ENCODE results near the gene CHMP4A.

The CHMP4A gene

GRCh38 chr14:24212924-24213865 lies at the start of gene CHMP4A:
Gene CHMP4A, minus strand, starts transcription at chr14:24213488. Its CDS starts 49 bp downstream, at chr14:24213439.
- peak; percentile 94 for FAIRE-seq

GRCh38 chr14:24261969-24262327 lies 48.7 kb upstream of the CHMP4A start:
- FAIRE-seq (no peak), DNase-seq (ENCODE audit: insufficient read length, low spot score) (no peak)

More at GRCh38 chr14:24212924-24213865, at the start of gene CHMP4A:
- peak; percentile 89 for DNase-seq (ENCODE audit: insufficient read length, low spot score)

GRCh38 chr14:24261256-24261968 lies 48.1 kb upstream of the CHMP4A start:
- no peak for FAIRE-seq

GRCh38 chr14:24260780-24261157 lies 47.5 kb upstream of the CHMP4A start:
- DNase-seq (ENCODE audit: insufficient read length, low spot score) (no peak), FAIRE-seq (no peak)

More at GRCh38 chr14:24261256-24261968, 48.1 kb upstream of the CHMP4A start:
- no peak for DNase-seq (ENCODE audit: insufficient read length, low spot score)

- no peak for DNase-seq (ENCODE audit: insufficient read length, low spot score)
- FAIRE-seq = no peak
Observed at GRCh38 chr14:24260026-24260779, 46.9 kb upstream of the CHMP4A start.

GRCh38 chr14:24259282-24260025 lies 46.2 kb upstream of the CHMP4A start:
- no peak for FAIRE-seq
- DNase-seq (ENCODE audit: insufficient read length, low spot score) = no peak

- DNase-seq (ENCODE audit: insufficient read length, low spot score) (no peak), FAIRE-seq (no peak)
Observed at GRCh38 chr14:24258548-24259265, 45.4 kb upstream of the CHMP4A start.

- DNase-seq (ENCODE audit: insufficient read length, low spot score) (no peak), FAIRE-seq (no peak)
Observed at GRCh38 chr14:24258119-24258518, 44.8 kb upstream of the CHMP4A start.

- FAIRE-seq = no peak
- DNase-seq (ENCODE audit: insufficient read length, low spot score) = no peak
Observed at GRCh38 chr14:24256960-24257359, 43.7 kb upstream of the CHMP4A start.

- FAIRE-seq = no peak
Observed at GRCh38 chr14:24255931-24256711, 42.8 kb upstream of the CHMP4A start.

GRCh38 chr14:24255438-24255837 lies 42.1 kb upstream of the CHMP4A start:
- FAIRE-seq (no peak), DNase-seq (ENCODE audit: insufficient read length, low spot score) (no peak)

More at GRCh38 chr14:24255931-24256711, 42.8 kb upstream of the CHMP4A start:
- no peak for DNase-seq (ENCODE audit: insufficient read length, low spot score)

GRCh38 chr14:24254630-24255392 lies 41.5 kb upstream of the CHMP4A start:
- DNase-seq (ENCODE audit: insufficient read length, low spot score) (no peak), FAIRE-seq (no peak)

- FAIRE-seq (no peak), DNase-seq (ENCODE audit: insufficient read length, low spot score) (no peak)
Observed at GRCh38 chr14:24253936-24254335, 40.6 kb upstream of the CHMP4A start.

- FAIRE-seq (no peak), DNase-seq (ENCODE audit: insufficient read length, low spot score) (no peak)
Observed at GRCh38 chr14:24252289-24253124, 39.2 kb upstream of the CHMP4A start.

- no peak for DNase-seq (ENCODE audit: insufficient read length, low spot score)
- FAIRE-seq = no peak
Observed at GRCh38 chr14:24251880-24252288, 38.6 kb upstream of the CHMP4A start.

GRCh38 chr14:24250354-24250753 lies 37.1 kb upstream of the CHMP4A start:
- DNase-seq (ENCODE audit: insufficient read length, low spot score) (no peak), FAIRE-seq (no peak)
